Cardiac muscle cell (in vitro differentiated cells and primary cell): ENCODE results near the gene IL18. TPM values are rescaled to one million over a fixed set of nuclear protein-coding genes. Genes with fewer than 3 reads are reported as not detected.
"Not testable (repeated sequence)": the region's sequence is repeated elsewhere in the genome, so short reads cannot be mapped to it uniquely, and the experiment has no call there.

Source experiments
- DNase-seq, 2 donors: peaks; one replicate each; pipeline versions ENCODE4 v3.0.0 to v3.0.0-alpha.2; 2010 to 2017; ENCODE audit warnings: low read depth in 1 of 2, low spot score in 1 of 2
- H3K27ac ChIP-seq: fragments of 200-600 bp; sonication (generic); 2 replicates; pipeline ENCODE4 v1.5.1; 2016
- H3K27me3 ChIP-seq: fragments of 200-600 bp; sonication (generic); 2 replicates; pipeline ENCODE4 v1.6.0; 2016; ENCODE audit warnings: control low read depth
- H3K36me3 ChIP-seq: fragments of 200-600 bp; sonication (generic); 2 replicates; pipeline ENCODE4 v1.5.1; 2016; ENCODE audit warnings: control low read depth
- H3K4me1 ChIP-seq: fragments of 200-600 bp; sonication (generic); 2 replicates; pipeline ENCODE4 v1.8.1; 2017; ENCODE audit warnings: low read depth, mild to moderate bottlenecking, mixed run types
- H3K4me3 ChIP-seq: fragments of 200-600 bp; sonication (generic); 2 replicates; pipeline ENCODE4 v1.5.1; 2016; ENCODE audit warnings: mild to moderate bottlenecking
- H3K9me3 ChIP-seq: fragments of 200-600 bp; sonication (generic); 2 replicates; pipeline ENCODE4 v1.5.1; 2017; ENCODE audit warnings: low read depth, mild to moderate bottlenecking, control low read depth
- CTCF ChIP-seq: IDR thresholded peaks from 2 replicates; pipeline ENCODE4 v1.5.1; 2012; ENCODE audit warnings: low read depth, mild to moderate bottlenecking, low read length
- polyA plus RNA-seq: library from polyadenylated mRNA; unstranded; fragments of >200 nt; fragmentation: Nextera tagmentation; extraction: Ambion mirVana; gene quantifications from 2 replicates; pipeline ENCODE4 v1.2.1, GENCODE V29; 2016
- total RNA-seq: library from RNA; depleted of rRNA; stranded (reverse); fragments of >200 nt; gene quantifications from 2 replicates; pipeline ENCODE4 v1.2.3, GENCODE V29; 2016

The IL18 gene
- total and polyA plus RNA-seq, 2 experiments from 2014 or later, result 0.86 to 0.94 TPM

- H3K4me1 ChIP-seq, result no peaks in the 10 kb centered on the region
- DNase-seq, result no peak
- TF ChIP-seq CTCF, result no peak
Observed at GRCh38 chr11:112096194-112096593, 67.7 kb downstream of the IL18 start.

GRCh38 chr11:112095302-112095701, 68.6 kb downstream of the IL18 start:
- H3K9me3 ChIP-seq, H3K4me1 ChIP-seq, DNase-seq, H3K4me3 ChIP-seq, H3K27ac ChIP-seq, H3K27me3 ChIP-seq: not testable (repeated sequence)
- peaks cover 49% of the 10 kb centered on the region for H3K36me3 ChIP-seq

More at GRCh38 chr11:112096194-112096593, 67.7 kb downstream of the IL18 start:
- Histone ChIP-seq H3K9me3 (no peaks in the 10 kb centered on the region), H3K36me3 (peaks cover 41% of the 10 kb centered on the region), H3K4me3 (no peak overlapping the region), H3K27me3 (no peaks in the 10 kb centered on the region), H3K27ac (no peak overlapping the region)

Other genes starting within 250 kb of the IL18 start
- 5.5 and 7.4 TPM in 2 replicates for gene C11orf52, start 245.2 kb downstream of the IL18 start, total RNA-seq
- gene C11orf52, start 245.2 kb downstream of the IL18 start, polyA plus RNA-seq, result 7.6 and 8.5 TPM in 2 replicates
- gene DIXDC1, start 226.8 kb downstream of the IL18 start, total RNA-seq, result 40.7 and 42.6 TPM in 2 replicates
- gene DIXDC1, start 226.8 kb downstream of the IL18 start, polyA plus RNA-seq, result 26.5 and 35.0 TPM in 2 replicates
- gene DLAT, start 138.7 kb downstream of the IL18 start, total RNA-seq, result 70.6 and 77.9 TPM in 2 replicates
- gene DLAT, start 138.7 kb downstream of the IL18 start, polyA plus RNA-seq, result 94.7 and 110 TPM in 2 replicates
- gene PIH1D2, start 90.1 kb downstream of the IL18 start, total RNA-seq, result 1.3 and 2.4 TPM in 2 replicates
- gene PIH1D2, start 90.1 kb downstream of the IL18 start, polyA plus RNA-seq, result 0.36 and 5.9 TPM in 2 replicates
- 15.0 and 19.6 TPM in 2 replicates for gene NKAPD1, start 89.8 kb downstream of the IL18 start, total RNA-seq
- 12.8 and 16.2 TPM in 2 replicates for gene NKAPD1, start 89.8 kb downstream of the IL18 start, polyA plus RNA-seq
- gene TIMM8B, start 77.3 kb downstream of the IL18 start, total RNA-seq, result 46.7 and 97.1 TPM in 2 replicates
- gene TIMM8B, start 77.3 kb downstream of the IL18 start, polyA plus RNA-seq, result 149 and 204 TPM in 2 replicates
- gene SDHD, start 77.2 kb downstream of the IL18 start, total RNA-seq, result 52.1 and 70.7 TPM in 2 replicates
- 176 and 184 TPM in 2 replicates for gene SDHD, start 77.2 kb downstream of the IL18 start, polyA plus RNA-seq
- not detected in 2 replicates for gene TEX12, start 3.3 kb upstream of the IL18 start, total RNA-seq
- 0.28 TPM in 1 of 2 replicates, not detected in the other for gene TEX12, start 3.3 kb upstream of the IL18 start, polyA plus RNA-seq
- 24.1 and 44.2 TPM in 2 replicates for gene BCO2, start 11.4 kb upstream of the IL18 start, total RNA-seq
- gene BCO2, start 11.4 kb upstream of the IL18 start, polyA plus RNA-seq, result 69.4 and 81.1 TPM in 2 replicates
- 28.1 and 30.3 TPM in 2 replicates for gene PTS, start 62.3 kb upstream of the IL18 start, total RNA-seq
- 53.0 and 66.7 TPM in 2 replicates for gene PTS, start 62.3 kb upstream of the IL18 start, polyA plus RNA-seq
- gene PLET1, start 96.8 kb upstream of the IL18 start, total RNA-seq, result not detected in 2 replicates
- gene PLET1, start 96.8 kb upstream of the IL18 start, polyA plus RNA-seq, result 0.14 TPM in 1 of 2 replicates, not detected in the other